GM20431 (cell line): Measurements from ENCODE around the gene IDH3B.

Experiments used
- in situ Hi-C: fragments of 300-500 bp; cut with MseI, MboI; formaldehyde crosslinking; loops from one replicate; pipeline ENCODE4 v1.15.0; 2020; ENCODE audit warnings: low sequenced_read_pairs; ENCODE audit not compliant: unreplicated experiment

Gene IDH3B

GRCh38 chr20:2625062-2625461 lies 39.0 kb downstream of the IDH3B start:
- in situ Hi-C loops: no loop called here

GRCh38 chr20:2624190-2624589 lies 39.8 kb downstream of the IDH3B start:
- in situ Hi-C loops: no loop called here

- in situ Hi-C loops: no loop called here
These were observed 43.9 kb downstream of the IDH3B start for GRCh38 chr20:2619961-2620595.

- in situ Hi-C loops: no loop called here
These were observed 44.7 kb downstream of the IDH3B start for GRCh38 chr20:2619337-2619736.

- in situ Hi-C loops: no loop called here
These were observed 45.2 kb downstream of the IDH3B start for GRCh38 chr20:2618815-2619214.

- in situ Hi-C loops: no loop called here
These were observed 46.8 kb downstream of the IDH3B start for GRCh38 chr20:2617099-2617714.

GRCh38 chr20:2616634-2617033 lies 47.4 kb downstream of the IDH3B start:
- in situ Hi-C loops: no loop called here

GRCh38 chr20:2612073-2612472 lies 51.9 kb downstream of the IDH3B start:
- in situ Hi-C loops: no loop called here

GRCh38 chr20:2610941-2611720 lies 52.9 kb downstream of the IDH3B start:
- in situ Hi-C loops: no loop called here

- in situ Hi-C loops: no loop called here
These were observed 53.7 kb downstream of the IDH3B start for GRCh38 chr20:2610326-2610725.
